NCI-H2029 (cell line): ENCODE results near the gene FAIM.
"Not testable (repeated sequence)": the region's sequence is repeated elsewhere in the genome, so short reads cannot be mapped to it uniquely, and the experiment has no call there.

Source experiments
- DNase-seq: peaks from one replicate; lab custom pipeline; 2025; lab: John Stamatoyannopoulos, UW

FAIM gene

DNA sequence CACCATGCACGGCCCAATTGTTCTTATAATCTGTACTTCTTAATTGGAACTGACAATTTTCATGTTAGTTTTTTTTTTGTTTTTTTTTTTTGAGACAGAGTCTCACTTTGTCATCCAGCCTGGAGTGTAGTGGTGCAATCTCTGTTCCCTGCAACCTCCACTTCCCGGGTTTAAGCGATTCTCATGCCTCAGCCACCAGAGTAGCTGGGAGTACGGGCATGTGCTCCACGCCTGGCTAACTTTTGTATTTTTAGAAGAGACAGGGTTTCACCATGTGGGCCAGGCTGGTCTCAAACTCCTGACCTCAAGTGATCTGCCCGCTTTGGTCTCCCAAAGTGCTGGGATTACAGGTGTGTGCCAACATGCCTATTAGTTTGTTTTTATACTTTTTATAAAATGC lies 72.4 kb downstream of the FAIM start:
- not testable (repeated sequence) for DNase-seq

DNA sequence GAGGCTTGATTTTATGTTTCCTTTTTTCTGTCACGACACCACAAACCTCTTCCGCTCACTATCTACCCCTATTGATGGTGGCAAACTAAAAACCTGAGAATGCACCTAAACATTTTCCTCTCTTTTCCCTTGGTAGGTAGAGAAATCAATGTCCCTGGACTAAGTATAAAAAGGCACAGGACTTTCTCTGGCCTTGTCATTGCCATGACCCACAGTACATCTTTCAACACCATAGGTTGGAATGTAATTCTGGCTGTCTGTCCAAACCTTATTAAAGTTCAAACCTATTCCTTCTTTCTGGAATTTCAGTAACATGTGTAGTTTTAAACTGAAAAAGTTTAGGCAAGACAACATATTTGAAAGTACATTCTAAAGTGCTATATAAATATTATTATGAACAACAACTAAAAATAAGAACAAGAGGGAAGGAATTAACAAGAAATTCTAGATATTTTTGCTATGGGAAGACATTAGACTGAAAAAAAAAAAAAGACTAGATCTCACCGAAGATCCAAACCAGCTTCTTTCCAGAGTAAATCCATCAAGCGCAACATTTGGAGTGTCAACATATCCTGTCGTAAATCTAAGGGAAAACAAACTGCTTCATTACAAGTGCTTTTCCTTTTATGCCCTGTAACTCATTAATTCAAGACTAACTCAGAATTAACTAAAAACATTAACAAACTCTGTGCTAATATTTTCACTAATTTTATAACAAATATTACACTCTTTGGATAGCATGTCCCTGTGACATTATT lies 73.1 kb downstream of the FAIM start:
- DNase-seq = no peak

DNA sequence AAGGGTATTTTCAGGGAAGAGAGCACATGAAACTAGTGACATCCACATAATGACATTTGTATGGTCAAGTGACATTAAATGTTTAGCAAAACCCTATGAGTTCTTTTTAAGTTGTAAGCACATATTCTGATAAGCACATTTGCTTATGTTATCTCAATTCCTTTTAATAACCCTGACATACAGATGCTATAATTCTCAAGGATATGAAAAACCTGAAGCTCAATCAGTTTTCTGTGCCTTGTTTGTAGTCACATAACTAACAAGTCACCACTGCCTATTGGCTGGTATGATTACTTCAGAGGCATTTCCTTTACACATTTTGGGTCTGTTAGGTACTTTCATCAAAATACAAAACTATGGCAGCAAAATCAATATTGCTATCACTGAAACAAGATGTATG lies 74.1 kb downstream of the FAIM start:
- no peak for DNase-seq
